ENCODE results near the gene KCTD1.

GRCh38 chr18:26416652-26417150 lies 131.7 kb downstream of the KCTD1 start:
- TF ChIP-seq CTCF (IDR thresholded peaks at IDR 0.05), result no peak
- TF ChIP-seq ZFX (IDR thresholded peaks at IDR 0.05; ENCODE audit: borderline replicate concordance), result no peak
